GM23338 (cell line): ENCODE data around the gene SEZ6. TPM values are rescaled to one million over a fixed set of nuclear protein-coding genes. Genes with fewer than 3 reads are reported as not detected.

ENCODE experiments used
- ATAC-seq: fragments of 200-7000 bp; cut with Tn5 transposase; 3 replicates; pipeline ENCODE4 v1.9.1; 2020
- DNase-seq: peaks from one replicate; pipeline ENCODE4 v3.0.0-alpha.2; 2015; ENCODE audit warnings: low spot score
- H2AFZ ChIP-seq: fragments of 200-600 bp; sonication (generic); 2 replicates; pipeline ENCODE4 v1.8.0; 2016; ENCODE audit warnings: antibody characterized with exemption, mild to moderate bottlenecking, moderate library complexity
- H3F3A ChIP-seq: fragments of 200-600 bp; sonication (generic); replicated peaks from 2 replicates; pipeline ENCODE4 v1.8.0; 2017; ENCODE audit warnings: antibody characterized with exemption, mixed run types, low read depth
- H3K27ac ChIP-seq: fragments of 200-600 bp; sonication (generic); 2 replicates; pipeline ENCODE4 v1.6.1; 2016; ENCODE audit warnings: low read depth
- H3K27me3 ChIP-seq: fragments of 200-600 bp; sonication (generic); 2 replicates; pipeline ENCODE4 v1.8.0; 2016; ENCODE audit warnings: mild to moderate bottlenecking, mixed run types, moderate library complexity; ENCODE audit not compliant: insufficient read depth
- H3K36me3 ChIP-seq: fragments of 200-600 bp; sonication (generic); 2 replicates; pipeline ENCODE4 v1.8.0; 2016; ENCODE audit warnings: mild to moderate bottlenecking; ENCODE audit not compliant: insufficient read depth
- H3K4me1 ChIP-seq: fragments of 200-600 bp; sonication (generic); 2 replicates; pipeline ENCODE4 v1.8.0; 2016; ENCODE audit warnings: mild to moderate bottlenecking, moderate library complexity; ENCODE audit not compliant: insufficient read depth
- H3K4me2 ChIP-seq: fragments of 200-600 bp; sonication (generic); 2 replicates; pipeline ENCODE4 v1.7.1; 2017; ENCODE audit warnings: mixed run types
- H3K4me3 ChIP-seq: fragments of 200-600 bp; sonication (generic); 2 replicates; pipeline ENCODE4 v1.6.1; 2016; ENCODE audit warnings: mixed run types
- H3K79me2 ChIP-seq: fragments of 200-600 bp; sonication (generic); replicated peaks from 2 replicates; pipeline ENCODE4 v1.8.0; 2017; ENCODE audit warnings: mild to moderate bottlenecking; ENCODE audit not compliant: insufficient read depth
- H3K9me2 ChIP-seq: fragments of 200-600 bp; sonication (generic); 2 replicates; pipeline ENCODE4 v1.8.0; 2017; ENCODE audit not compliant: insufficient read depth
- H4K20me1 ChIP-seq: fragments of 200-600 bp; sonication (generic); replicated peaks from 2 replicates; pipeline ENCODE4 v1.8.0; 2017; ENCODE audit warnings: mild to moderate bottlenecking; ENCODE audit not compliant: insufficient read depth
- H3K27ac Mint-ChIP-seq: 2 replicates; pipeline ENCODE4 v1.8.0; 2020; ENCODE audit warnings: inconsistent platforms, mild to moderate bottlenecking, moderate library complexity, mixed read lengths
- H3K27me3 Mint-ChIP-seq: 3 replicates; pipeline ENCODE4 v1.8.0; 2022; ENCODE audit warnings: low read depth, mild to moderate bottlenecking, moderate library complexity, mixed read lengths, inconsistent platforms; ENCODE audit not compliant: insufficient read depth, poor library complexity
- H3K36me3 Mint-ChIP-seq: 3 replicates; pipeline ENCODE4 v1.8.0; 2021; ENCODE audit warnings: low read depth, mild to moderate bottlenecking, inconsistent platforms, moderate library complexity, mixed read lengths
- H3K4me1 Mint-ChIP-seq: 3 replicates; pipeline ENCODE4 v1.8.0; 2020; ENCODE audit warnings: mild to moderate bottlenecking, inconsistent platforms, mixed read lengths
- H3K4me3 Mint-ChIP-seq: 3 replicates; pipeline ENCODE4 v1.8.0; 2021; ENCODE audit warnings: moderate library complexity, mild to moderate bottlenecking, inconsistent platforms, mixed read lengths
- H3K9me3 Mint-ChIP-seq: 3 replicates; pipeline ENCODE4 v1.8.0; 2020; ENCODE audit warnings: moderate library complexity, mild to moderate bottlenecking, inconsistent platforms, mixed read lengths
- EZH2 ChIP-seq: fragments of 200-600 bp; sonication (generic); IDR thresholded peaks from one replicate; pipeline ENCODE4 v1.8.0; 2017; ENCODE audit warnings: antibody characterized with exemption, mild to moderate bottlenecking, low read depth; ENCODE audit not compliant: unreplicated experiment
- POLR2AphosphoS5 ChIP-seq: IDR thresholded peaks from 2 replicates; pipeline ENCODE4 v1.6.1; 2016; ENCODE audit warnings: antibody characterized with exemption, low read depth
- STAT1 ChIP-seq: IDR thresholded peaks from one replicate; pipeline ENCODE4 v1.6.1; 2016; ENCODE audit warnings: antibody characterized with exemption; ENCODE audit not compliant: unreplicated experiment
- ZNF331 ChIP-seq: fragments of 250-450 bp; sonication (Bioruptor Pico); IDR thresholded peaks from 2 replicates; pipeline ENCODE4 v1.5.0; 2020; ENCODE audit warnings: low read depth, mild to moderate bottlenecking, moderate library complexity
- polyA plus RNA-seq: library from polyadenylated mRNA; unstranded; fragments of >200 nt; fragmentation: Nextera tagmentation; extraction: Ambion mirVana; gene quantifications from 2 replicates; pipeline ENCODE4 v1.2.1, GENCODE V29; 2016
- total RNA-seq: library from RNA; depleted of rRNA; stranded (reverse); fragments of >200 nt; shearing (Covaris generic); gene quantifications from 2 replicates; pipeline ENCODE4 v1.2.3, GENCODE V29; 2014
- TF ChIP-seq, protein P1 (sequence below): fragments of 250-450 bp; sonication (Bioruptor Pico); IDR thresholded peaks from 2 replicates; pipeline ENCODE4 v1.5.0; 2020; ENCODE audit warnings: mild to moderate bottlenecking, moderate library complexity
- TF ChIP-seq, protein P2 (sequence below): IDR thresholded peaks from one replicate; pipeline ENCODE4 v1.6.1; 2018; ENCODE audit warnings: antibody characterized with exemption; ENCODE audit not compliant: unreplicated experiment

The SEZ6 gene
- total and polyA plus RNA-seq, 2 experiments from 2014 or later, result 1.0 to 6.5 TPM

DNA sequence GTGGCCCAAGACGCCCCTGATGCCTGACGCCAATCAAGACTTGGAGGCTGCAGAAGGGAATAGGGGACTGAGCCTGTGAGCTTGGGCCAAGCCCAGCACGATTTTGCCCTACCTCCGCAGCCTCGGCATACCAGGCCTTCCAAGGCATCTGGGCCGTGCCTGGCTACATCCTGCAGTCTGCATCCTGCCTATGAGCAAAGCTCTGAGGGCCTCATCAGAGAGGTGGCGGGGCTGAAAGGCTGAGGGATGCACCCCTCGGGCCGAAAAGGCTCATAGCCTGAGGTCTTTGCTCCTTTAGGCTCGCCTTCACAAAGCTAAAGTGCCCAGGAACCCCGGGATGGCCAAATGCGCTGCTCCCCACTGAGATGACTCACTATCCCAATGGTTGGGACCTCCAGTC, 2.5 kb downstream of the SEZ6 start (continued):
- TF ChIP-seq, protein P1, sequence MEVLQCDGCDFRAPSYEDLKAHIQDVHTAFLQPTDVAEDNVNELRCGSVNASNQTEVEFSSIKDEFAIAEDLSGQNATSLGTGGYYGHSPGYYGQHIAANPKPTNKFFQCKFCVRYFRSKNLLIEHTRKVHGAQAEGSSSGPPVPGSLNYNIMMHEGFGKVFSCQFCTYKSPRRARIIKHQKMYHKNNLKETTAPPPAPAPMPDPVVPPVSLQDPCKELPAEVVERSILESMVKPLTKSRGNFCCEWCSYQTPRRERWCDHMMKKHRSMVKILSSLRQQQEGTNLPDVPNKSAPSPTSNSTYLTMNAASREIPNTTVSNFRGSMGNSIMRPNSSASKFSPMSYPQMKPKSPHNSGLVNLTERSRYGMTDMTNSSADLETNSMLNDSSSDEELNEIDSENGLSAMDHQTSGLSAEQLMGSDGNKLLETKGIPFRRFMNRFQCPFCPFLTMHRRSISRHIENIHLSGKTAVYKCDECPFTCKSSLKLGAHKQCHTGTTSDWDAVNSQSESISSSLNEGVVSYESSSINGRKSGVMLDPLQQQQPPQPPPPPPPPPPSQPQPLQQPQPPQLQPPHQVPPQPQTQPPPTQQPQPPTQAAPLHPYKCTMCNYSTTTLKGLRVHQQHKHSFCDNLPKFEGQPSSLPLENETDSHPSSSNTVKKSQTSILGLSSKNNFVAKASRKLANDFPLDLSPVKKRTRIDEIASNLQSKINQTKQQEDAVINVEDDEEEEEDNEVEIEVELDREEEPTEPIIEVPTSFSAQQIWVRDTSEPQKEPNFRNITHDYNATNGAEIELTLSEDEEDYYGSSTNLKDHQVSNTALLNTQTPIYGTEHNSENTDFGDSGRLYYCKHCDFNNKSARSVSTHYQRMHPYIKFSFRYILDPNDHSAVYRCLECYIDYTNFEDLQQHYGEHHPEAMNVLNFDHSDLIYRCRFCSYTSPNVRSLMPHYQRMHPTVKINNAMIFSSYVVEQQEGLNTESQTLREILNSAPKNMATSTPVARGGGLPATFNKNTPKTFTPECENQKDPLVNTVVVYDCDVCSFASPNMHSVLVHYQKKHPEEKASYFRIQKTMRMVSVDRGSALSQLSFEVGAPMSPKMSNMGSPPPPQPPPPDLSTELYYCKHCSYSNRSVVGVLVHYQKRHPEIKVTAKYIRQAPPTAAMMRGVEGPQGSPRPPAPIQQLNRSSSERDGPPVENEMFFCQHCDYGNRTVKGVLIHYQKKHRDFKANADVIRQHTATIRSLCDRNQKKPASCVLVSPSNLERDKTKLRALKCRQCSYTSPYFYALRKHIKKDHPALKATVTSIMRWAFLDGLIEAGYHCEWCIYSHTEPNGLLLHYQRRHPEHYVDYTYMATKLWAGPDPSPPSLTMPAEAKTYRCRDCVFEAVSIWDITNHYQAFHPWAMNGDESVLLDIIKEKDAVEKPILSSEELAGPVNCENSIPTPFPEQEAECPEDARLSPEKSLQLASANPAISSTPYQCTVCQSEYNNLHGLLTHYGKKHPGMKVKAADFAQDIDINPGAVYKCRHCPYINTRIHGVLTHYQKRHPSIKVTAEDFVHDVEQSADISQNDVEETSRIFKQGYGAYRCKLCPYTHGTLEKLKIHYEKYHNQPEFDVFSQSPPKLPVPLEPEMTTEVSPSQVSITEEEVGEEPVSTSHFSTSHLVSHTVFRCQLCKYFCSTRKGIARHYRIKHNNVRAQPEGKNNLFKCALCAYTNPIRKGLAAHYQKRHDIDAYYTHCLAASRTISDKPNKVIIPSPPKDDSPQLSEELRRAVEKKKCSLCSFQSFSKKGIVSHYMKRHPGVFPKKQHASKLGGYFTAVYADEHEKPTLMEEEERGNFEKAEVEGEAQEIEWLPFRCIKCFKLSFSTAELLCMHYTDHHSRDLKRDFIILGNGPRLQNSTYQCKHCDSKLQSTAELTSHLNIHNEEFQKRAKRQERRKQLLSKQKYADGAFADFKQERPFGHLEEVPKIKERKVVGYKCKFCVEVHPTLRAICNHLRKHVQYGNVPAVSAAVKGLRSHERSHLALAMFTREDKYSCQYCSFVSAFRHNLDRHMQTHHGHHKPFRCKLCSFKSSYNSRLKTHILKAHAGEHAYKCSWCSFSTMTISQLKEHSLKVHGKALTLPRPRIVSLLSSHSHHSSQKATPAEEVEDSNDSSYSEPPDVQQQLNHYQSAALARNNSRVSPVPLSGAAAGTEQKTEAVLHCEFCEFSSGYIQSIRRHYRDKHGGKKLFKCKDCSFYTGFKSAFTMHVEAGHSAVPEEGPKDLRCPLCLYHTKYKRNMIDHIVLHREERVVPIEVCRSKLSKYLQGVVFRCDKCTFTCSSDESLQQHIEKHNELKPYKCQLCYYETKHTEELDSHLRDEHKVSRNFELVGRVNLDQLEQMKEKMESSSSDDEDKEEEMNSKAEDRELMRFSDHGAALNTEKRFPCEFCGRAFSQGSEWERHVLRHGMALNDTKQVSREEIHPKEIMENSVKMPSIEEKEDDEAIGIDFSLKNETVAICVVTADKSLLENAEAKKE (CRISPR knock-in tag), result no peak
- TF ChIP-seq, protein P2, sequence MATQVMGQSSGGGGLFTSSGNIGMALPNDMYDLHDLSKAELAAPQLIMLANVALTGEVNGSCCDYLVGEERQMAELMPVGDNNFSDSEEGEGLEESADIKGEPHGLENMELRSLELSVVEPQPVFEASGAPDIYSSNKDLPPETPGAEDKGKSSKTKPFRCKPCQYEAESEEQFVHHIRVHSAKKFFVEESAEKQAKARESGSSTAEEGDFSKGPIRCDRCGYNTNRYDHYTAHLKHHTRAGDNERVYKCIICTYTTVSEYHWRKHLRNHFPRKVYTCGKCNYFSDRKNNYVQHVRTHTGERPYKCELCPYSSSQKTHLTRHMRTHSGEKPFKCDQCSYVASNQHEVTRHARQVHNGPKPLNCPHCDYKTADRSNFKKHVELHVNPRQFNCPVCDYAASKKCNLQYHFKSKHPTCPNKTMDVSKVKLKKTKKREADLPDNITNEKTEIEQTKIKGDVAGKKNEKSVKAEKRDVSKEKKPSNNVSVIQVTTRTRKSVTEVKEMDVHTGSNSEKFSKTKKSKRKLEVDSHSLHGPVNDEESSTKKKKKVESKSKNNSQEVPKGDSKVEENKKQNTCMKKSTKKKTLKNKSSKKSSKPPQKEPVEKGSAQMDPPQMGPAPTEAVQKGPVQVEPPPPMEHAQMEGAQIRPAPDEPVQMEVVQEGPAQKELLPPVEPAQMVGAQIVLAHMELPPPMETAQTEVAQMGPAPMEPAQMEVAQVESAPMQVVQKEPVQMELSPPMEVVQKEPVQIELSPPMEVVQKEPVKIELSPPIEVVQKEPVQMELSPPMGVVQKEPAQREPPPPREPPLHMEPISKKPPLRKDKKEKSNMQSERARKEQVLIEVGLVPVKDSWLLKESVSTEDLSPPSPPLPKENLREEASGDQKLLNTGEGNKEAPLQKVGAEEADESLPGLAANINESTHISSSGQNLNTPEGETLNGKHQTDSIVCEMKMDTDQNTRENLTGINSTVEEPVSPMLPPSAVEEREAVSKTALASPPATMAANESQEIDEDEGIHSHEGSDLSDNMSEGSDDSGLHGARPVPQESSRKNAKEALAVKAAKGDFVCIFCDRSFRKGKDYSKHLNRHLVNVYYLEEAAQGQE, result no peak
- TF ChIP-seq ZNF331 (no peak), STAT1 (no peak)

DNA sequence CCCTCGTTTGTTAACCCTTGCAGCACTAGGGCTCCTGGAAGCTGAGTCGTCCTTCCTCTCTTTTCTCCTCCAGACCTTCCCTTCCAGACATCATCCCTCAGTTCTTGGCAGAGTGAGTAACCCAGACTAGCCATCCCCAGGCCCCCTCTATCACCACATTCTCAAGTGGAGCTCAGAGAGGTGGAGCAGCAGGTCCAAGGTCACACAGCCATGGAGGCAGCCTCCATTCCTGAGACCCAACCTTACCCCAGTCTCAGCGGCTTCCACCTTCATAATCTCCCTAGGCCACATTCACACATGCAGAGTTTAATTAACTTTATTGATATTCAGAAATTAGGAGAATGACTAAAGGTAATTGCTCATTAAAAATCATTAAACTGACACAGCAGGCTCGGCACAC, 3.0 kb downstream of the SEZ6 start:
- Histone ChIP-seq H3K36me3 (no peaks in the 10 kb centered on the region), H3K4me2 (peak overlapping the region; percentile 73), H4K20me1 (no peaks in the 10 kb centered on the region), H3K4me3 (no peak overlapping the region), H3F3A (no peaks in the 10 kb centered on the region; the same call in 1 of the 2 replicates), H2AFZ (no peak overlapping the region), H3K4me1 (peaks cover 56% of the 10 kb centered on the region), H3K27me3 (peaks cover 41% of the 10 kb centered on the region), H3K27ac (no peak overlapping the region), H3K9me2 (no peaks in the 10 kb centered on the region), H3K79me2 (no peaks in the 10 kb centered on the region)
- Mint-ChIP-seq H3K27me3 (peaks cover 45% of the 10 kb centered on the region), H3K36me3 (no peaks in the 10 kb centered on the region), H3K9me3 (no peaks in the 10 kb centered on the region; the same call in 2 of the 3 replicates), H3K27ac (no peak overlapping the region; the same call in 1 of the 2 replicates), H3K4me3 (peak overlapping the region; percentile 49; the same call in 1 of the 3 replicates), H3K4me1 (peaks cover 54% of the 10 kb centered on the region)
- ATAC-seq (no peak), DNase-seq (no peak)
- TF ChIP-seq EZH2, result no peak
- TF ChIP-seq, protein P2, result peak; percentile 28
- no peak for TF ChIP-seq POLR2AphosphoS5
